IPS-NIHi11 (cell line): ENCODE results near the gene SH3TC1.

ENCODE experiments used
- DNase-seq: peaks from one replicate; pipeline ENCODE4 v3.0.0; 2012; ENCODE audit warnings: mixed read lengths, low spot score

SH3TC1 gene

DNA sequence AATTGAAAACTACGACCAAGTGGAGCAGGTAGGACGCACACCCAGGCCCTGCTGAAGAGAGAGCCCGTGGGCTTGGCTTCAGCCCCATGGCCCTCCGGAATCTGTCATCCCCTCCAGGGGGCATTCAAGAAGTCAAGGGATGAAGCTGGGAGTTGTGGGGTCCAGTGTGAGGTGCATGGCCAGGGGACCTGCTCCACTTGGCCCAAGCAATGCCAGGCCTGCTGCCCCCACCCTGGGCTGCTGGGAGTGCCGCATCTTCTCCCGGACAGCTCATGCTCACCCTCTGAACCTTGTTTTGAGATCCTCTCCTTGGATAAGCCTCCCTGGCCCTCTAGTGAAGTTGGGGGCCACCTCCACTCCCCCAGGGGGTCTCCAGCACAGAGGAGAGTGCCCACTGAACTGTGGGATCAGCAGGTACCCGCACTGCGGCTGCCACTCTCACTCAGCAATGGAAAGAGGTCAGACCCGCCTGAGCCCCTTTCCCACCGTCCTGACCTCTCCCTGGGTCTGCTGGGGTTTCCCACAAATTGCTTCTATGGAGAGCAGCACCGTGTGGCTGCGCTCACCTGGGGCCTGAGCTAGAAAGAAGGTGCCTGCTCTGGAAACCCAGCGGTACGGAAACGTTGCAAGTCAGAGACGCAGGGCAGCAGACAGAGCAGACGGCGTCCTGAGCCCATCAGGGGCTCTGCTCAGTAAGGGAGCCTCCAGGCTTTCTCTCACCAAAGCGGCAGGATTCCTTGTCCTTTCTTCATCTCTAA is 35.5 kb upstream of the SH3TC1 start:
- DNase-seq: no peak

- no peak for DNase-seq
Observed at GRCh38 chr4:8164194-8164565, 34.9 kb upstream of the SH3TC1 start.

- no peak for DNase-seq
Observed at GRCh38 chr4:8164687-8165086, 34.4 kb upstream of the SH3TC1 start.

DNA sequence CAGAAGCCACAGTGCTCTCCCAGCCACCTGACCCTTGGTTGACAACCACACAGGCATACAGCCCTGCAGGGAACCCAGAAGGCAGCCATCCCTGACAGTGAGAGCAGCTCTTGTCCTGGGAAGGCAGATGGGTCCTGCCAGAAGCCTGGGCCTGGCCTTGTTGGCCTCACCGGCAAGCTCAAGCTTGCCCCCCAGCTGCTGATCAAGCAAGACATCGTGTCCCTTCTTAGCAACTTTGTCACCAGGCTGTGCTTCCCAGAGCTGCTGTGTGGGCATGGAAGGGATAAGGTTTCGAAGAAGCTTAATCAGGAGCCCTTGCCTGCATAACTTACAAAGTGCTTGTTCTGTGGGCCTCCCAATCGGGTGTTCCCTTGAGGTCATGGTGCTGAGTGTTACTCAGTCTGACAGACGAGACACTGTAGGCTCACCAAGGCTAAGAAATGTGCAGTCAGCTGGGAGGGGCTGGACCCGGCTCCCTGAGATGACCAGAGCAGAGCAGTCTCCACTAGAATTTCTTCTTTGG is 33.7 kb upstream of the SH3TC1 start:
- DNase-seq: no peak

- no peak for DNase-seq
Observed at GRCh38 chr4:8167291-8167690, 31.8 kb upstream of the SH3TC1 start.

GRCh38 chr4:8167815-8168214 is 31.3 kb upstream of the SH3TC1 start:
- DNase-seq: no peak

GRCh38 chr4:8168232-8168631 is 30.9 kb upstream of the SH3TC1 start:
- no peak for DNase-seq

DNA sequence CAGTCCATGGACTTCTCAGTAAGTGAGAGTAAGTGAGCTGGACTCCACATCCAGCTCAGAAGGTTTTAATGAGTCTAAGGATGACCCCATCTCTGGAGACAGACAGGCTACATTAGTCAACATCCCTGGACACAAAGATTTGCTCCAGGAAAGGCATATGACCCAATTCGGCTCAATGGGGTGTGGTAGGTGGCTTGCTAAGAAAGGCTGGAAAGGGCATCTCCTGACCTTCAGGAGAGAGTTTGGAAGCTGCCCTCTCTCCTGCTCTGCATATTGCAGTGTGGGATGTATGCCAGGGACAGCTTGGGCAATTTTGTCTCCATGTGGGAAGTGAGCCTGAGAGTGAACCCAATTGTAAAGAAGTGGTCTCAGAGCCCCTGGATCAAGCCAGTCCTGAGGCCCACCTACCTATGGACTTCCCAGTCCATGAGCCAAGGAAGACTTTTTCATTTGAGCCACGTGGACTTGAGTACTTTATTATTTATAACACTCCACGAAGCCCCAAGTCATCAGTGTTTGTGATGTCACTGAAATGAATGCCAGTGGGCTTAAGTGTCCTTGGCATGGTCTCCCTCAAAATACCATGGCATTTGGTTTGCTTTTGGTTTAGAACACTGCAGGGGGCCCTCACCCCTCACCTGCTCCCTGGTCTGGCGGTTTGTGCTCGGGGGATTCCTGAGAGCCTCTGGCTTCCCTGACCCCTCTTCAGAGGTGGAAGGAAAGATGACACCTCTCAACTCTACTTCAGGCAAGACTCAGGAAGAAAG is 30.1 kb upstream of the SH3TC1 start:
- no peak for DNase-seq

DNA sequence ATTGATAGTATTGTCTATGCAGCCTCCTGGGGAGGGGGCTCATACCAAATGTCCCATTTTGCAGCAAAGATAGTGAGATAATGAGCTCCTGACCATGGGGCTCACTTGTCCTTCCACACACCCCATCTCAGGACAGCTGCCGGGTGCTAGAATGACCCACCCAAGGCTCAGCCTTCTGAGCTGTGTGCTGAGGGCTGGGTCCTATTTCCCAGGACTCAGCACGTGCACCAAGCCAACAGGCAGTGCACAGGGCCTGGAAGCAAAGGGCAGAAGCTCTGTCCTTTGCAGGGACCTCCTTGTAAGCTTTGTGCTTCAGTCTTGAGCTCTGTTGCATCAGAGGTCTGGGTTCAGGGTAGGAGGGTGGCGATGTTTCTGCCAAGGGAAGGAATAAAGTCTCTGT is 29.3 kb upstream of the SH3TC1 start:
- DNase-seq: no peak

DNA sequence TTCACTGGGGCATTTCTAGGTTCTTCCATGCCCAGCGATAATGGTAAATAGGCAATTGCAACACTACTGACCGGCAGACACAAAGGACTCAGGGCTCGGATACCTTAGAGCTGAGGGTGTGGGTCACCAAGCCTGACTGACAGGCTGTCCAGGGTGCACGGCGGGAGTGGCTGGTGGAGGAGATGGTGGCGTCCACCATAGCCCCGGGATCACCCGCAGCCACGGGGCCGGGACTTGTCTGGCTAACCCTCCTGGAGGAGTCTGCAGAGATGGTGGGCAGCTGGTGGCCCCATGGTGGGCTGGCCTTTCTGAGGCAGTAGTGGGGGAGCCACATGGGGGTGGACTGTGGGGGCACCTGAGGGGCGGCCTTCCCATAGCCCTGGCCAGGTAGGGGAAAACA is 28.7 kb upstream of the SH3TC1 start:
- DNase-seq: no peak

- DNase-seq: no peak
Observed at GRCh38 chr4:8171266-8171665, 27.8 kb upstream of the SH3TC1 start.

DNA sequence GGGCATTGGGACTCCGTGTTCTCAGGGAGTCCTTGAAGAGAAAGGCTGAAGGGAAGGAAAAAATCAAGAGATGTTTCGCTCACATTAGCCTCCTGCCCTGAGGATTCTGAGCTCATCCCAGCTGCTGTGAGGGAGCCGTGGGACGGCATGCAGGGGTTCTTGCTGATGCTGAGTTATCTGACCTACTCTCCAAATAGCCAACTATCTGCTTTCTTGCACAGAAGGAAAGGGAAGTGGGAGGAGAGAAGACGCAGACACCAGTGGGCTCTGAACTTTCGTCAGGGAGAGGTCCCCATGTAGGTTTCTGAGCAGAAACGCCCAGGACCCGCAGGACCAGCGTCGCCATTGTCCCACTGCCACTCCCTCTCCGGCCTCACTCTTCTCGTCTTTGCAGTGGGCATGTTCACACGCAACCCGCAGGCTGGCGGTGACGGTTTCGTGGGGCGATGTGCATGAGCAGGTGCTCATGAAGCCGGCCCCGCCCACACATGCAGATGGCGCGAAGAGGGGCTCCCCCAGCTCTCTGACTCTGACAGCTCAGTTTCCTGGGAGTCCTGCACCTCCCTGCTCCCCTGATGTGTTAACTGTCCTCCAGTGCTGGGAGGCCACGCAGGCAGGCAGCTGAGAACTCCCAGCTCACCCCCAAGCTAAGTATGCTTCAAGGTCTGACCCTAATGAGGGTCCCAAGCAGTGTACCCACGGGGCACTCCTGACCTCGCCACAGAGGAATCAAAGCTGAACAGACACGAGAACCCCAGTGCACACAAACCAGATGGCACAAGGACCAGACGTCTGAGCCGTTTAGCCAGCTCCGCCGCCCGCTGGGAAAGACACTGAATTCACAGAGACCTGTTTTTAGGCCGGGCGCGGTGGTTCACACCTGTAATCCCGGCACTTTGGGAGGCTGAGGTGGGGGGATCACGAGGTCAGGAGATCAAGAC is 26.8 kb upstream of the SH3TC1 start:
- DNase-seq: no peak

- DNase-seq: no peak
Observed at GRCh38 chr4:8173492-8174242, 25.4 kb upstream of the SH3TC1 start.

GRCh38 chr4:8174970-8175369 is 24.1 kb upstream of the SH3TC1 start:
- DNase-seq: no peak

DNA sequence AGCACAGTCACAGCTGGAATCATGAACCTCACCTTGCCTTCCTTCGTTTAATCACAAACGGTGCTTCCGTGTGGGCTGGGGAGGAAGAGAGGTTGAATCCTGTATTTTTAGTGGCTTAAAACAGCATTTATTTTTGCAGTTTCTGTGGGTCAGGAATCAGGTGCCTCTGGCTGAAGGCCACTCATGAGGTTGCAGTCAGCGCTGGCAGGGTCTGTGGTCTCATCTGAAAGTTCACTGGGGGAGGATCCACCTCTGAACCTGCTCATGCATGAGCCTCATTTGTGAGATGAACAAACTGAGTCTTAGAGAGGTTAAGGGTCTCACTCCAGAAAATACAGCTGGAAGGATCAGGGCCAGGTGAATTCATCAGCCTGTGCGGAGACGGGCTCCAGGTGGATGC is 23.4 kb upstream of the SH3TC1 start:
- no peak for DNase-seq

- DNase-seq: peak; percentile 86
Observed at GRCh38 chr4:8176547-8177399, 22.3 kb upstream of the SH3TC1 start.

GRCh38 chr4:8177552-8177951 is 21.5 kb upstream of the SH3TC1 start:
- DNase-seq: no peak

- no peak for DNase-seq
Observed at GRCh38 chr4:8177956-8178355, 21.1 kb upstream of the SH3TC1 start.

- no peak for DNase-seq
Observed at GRCh38 chr4:8179074-8179473, 20.0 kb upstream of the SH3TC1 start.

- DNase-seq: no peak
Observed at GRCh38 chr4:8179771-8180170, 19.3 kb upstream of the SH3TC1 start.
